HFF-Myc (cell line): ENCODE results near the gene NR2C2.
A peak's percentile ranks its signal among the peaks of the same experiment; 100 is the strongest.

Source experiments
- DNase-seq: peaks from one replicate; pipeline ENCODE4 v3.0.0-alpha.2; 2011; ENCODE audit warnings: low read depth; ENCODE audit errors: extremely low read depth
- H3K4me3 ChIP-seq: replicated peaks from 2 replicates; pipeline ENCODE4 v1.5.1; 2011; ENCODE audit warnings: low read depth, mild to moderate bottlenecking, control low read depth, low read length
- TF ChIP-seq, protein P1 (sequence below): IDR thresholded peaks from 2 replicates; pipeline ENCODE4 v1.5.1; 2012; ENCODE audit warnings: mild to moderate bottlenecking, low read depth, low read length, control low read depth; ENCODE audit errors: missing control alignments

Gene NR2C2

DNA sequence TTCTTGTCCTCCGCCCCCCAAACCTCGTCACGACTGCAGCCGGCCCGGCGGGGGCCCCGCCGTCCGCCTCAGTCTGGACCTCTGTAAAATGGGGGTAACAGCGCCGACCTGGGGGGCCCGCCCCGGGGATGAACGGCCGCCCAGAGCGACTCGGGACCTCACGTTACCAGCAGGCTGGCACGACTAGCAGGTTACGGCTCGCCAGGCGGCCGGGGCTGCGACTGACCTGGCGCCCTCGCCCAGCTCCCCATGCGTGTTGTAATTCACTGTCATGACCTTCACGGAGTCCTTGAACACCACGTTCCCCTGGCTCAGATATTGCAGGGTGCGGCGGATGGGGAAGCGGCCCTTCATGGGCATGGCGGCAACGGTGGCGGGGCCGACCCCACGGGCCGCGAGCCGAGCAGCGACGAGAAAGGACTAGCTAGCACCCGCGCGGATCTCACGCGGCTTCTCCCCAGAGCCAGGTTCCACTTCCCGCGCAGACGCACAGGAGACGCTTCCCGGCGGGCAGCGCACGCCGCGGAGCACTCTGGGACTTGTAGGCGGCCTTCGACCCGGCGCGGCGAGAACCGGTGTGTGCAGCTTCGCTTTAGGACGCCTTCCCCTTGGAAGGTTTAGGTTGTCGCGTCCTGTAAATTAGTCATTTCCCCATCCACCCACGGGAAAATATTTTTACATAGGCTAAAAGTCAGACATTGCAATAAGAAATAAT lies 117.6 kb downstream of the NR2C2 start, which contains the start of gene MRPS25:
TSS of gene MRPS25 (minus strand) at position 481 of the 715 bp plus-strand sequence. CDS start at position 360, 121 bp downstream.
- TF ChIP-seq, protein P1, sequence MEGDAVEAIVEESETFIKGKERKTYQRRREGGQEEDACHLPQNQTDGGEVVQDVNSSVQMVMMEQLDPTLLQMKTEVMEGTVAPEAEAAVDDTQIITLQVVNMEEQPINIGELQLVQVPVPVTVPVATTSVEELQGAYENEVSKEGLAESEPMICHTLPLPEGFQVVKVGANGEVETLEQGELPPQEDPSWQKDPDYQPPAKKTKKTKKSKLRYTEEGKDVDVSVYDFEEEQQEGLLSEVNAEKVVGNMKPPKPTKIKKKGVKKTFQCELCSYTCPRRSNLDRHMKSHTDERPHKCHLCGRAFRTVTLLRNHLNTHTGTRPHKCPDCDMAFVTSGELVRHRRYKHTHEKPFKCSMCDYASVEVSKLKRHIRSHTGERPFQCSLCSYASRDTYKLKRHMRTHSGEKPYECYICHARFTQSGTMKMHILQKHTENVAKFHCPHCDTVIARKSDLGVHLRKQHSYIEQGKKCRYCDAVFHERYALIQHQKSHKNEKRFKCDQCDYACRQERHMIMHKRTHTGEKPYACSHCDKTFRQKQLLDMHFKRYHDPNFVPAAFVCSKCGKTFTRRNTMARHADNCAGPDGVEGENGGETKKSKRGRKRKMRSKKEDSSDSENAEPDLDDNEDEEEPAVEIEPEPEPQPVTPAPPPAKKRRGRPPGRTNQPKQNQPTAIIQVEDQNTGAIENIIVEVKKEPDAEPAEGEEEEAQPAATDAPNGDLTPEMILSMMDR: no peak
- DNase-seq: peak; percentile 62

DNA sequence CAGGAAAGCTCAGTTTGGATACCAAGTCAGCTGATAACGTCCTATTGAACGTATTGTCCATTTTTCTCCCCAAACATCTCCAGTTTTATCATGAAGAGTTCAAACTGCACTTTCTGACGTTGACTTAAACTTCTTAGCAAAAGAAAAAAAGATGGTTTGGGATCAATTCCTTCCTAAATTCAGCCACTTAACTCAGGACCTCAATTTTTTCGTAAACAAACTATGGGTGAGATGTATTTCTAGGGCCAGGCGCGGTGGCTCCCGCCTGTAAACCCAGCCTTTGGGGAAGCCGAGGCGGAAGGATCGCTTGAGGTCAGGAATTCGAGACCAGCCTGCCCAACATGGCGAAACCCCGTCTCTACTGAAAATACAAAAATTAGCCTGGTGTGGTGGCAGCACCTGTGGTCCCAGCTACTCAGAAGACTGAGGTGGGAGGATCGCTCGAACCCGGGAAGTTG lies 118.2 kb downstream of the NR2C2 start:
- peak overlapping the region; percentile 99 for H3K4me3 ChIP-seq

More for the DNA sequence above, 117.6 kb downstream of the NR2C2 start, which contains the start of gene MRPS25:
- H3K4me3 ChIP-seq: peak within 1 kb of the TSS; percentile 99

DNA sequence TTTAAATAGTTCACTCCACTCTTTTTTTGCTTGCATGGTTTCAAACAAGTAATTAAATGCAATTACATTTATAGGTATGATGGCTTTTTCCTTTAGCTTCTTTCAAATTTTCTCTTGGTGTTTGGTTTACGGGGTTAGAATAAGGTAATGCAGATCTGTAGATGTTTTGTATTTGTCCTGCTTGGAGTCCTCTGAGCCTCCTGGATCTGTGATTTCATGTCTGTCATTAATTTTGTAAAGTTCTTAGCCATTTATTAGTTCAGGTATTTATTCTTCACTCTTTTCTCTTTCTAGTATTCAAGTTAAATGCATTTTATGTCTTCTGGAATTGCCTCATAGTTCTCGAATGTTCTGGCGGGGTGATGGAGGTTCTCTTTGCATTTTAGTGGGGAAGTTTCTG lies 119.1 kb downstream of the NR2C2 start:
- no peak overlapping the region for H3K4me3 ChIP-seq
- DNase-seq: no peak
- TF ChIP-seq, protein P1: no peak

More for the DNA sequence above, 118.2 kb downstream of the NR2C2 start:
- TF ChIP-seq, protein P1: no peak
- no peak for DNase-seq

DNA sequence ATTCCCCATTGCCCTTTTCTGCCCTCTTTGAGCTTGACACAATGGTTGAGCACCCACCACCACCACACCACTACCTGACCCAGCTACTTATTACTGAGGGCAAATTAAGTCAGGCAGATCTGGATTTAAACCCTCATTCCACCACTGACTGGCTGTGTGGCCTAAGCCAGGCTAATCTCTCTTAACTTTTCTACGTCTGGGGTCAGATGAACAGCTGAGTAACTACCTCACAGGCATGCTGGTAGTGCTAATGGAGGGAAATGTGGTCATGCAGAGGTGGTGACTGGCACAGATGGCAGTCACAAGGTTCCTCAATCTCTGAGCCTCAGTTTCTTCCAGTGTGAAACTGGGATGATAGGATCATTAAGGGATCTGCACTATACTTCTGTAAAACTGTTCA lies 122.1 kb downstream of the NR2C2 start:
- TF ChIP-seq, protein P1: no peak
- DNase-seq: no peak
- H3K4me3 ChIP-seq: no peak overlapping the region

- DNase-seq: no peak
- H3K4me3 ChIP-seq: no peak overlapping the region
- TF ChIP-seq, protein P1: no peak
Observed at GRCh38 chr3:15071699-15072098, 124.3 kb downstream of the NR2C2 start.

DNA sequence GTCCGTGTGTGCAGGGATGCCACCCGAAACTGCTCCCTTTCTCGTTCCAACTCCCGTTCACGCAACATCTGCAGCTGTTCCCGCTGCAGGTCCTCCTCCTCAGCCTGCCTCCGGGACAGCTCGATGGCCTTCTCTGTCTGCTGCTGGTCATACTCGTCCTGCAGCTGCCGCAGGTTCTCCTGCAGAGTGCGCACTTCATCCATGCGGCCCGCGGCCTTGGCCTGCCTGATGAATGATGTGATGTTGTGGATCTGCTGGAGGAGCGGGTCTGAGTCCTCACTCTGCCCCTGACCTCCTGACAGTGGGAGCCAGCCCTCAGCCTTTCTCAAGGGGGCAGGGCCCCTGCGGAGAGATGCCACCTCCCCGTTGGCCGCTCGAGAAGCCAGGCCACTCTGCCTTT lies 127.1 kb downstream of the NR2C2 start:
- no peak overlapping the region for H3K4me3 ChIP-seq
- TF ChIP-seq, protein P1: no peak
- no peak for DNase-seq

- DNase-seq: no peak
- no peak overlapping the region for H3K4me3 ChIP-seq
- TF ChIP-seq, protein P1: no peak
Observed at GRCh38 chr3:15079091-15079490, 131.7 kb downstream of the NR2C2 start.
